ENCODE measurements around the gene TOMT.
"Not testable (repeated sequence)": the region's sequence is repeated elsewhere in the genome, so short reads cannot be mapped to it uniquely, and the experiment has no call there.

Gene TOMT

GRCh38 chr11:72135473-72135872 is 29.7 kb downstream of the TOMT start, which contains the start of gene FOLR3:
TSS of gene FOLR3 (plus strand) at chr11:72135725. CDS start at chr11:72135953, 228 bp downstream.
- ATAC-seq; DNase-seq (ENCODE audit: low spot score in 2 of 2); H3K9me3 Mint-ChIP-seq; H3K36me3 Mint-ChIP-seq; H3K27ac Mint-ChIP-seq; H3K4me3 Mint-ChIP-seq: not testable (repeated sequence)
- H3K4me1 Mint-ChIP-seq, result peaks cover 21% of the 10 kb centered on the region

DNA sequence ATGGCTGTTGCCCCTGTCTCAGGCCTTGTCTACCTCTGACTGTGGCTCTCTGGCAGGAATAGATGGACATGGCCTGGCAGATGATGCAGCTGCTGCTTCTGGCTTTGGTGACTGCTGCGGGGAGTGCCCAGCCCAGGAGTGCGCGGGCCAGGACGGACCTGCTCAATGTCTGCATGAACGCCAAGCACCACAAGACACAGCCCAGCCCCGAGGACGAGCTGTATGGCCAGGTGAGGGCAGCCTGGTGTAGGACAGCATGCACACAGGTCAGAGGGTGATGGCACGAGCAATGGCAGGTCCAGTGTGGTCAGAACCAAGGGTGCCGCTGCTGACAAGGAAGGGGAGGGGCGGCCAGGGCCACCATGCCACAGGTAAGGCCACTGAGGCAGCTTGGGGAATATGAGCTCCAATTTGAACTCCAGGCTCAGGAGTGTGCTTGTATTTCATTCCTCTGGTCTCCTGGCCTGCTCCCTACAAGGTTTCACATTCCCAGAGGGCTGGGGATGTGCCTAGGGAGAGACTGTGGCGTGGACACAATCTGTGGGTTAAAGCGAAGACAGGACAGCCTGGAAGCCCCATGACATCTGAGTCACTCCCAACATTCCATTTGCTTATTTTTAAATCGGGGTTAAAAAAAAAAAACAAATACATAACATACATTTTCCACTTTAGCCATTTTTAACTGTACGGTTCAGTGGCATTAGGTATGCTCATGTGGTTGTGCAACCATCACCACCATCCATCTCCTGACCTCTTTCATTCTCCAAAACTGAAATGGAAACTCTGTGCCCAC is 30.4 kb downstream of the TOMT start:
- no peaks in the 10 kb centered on the region for H3K9me3 Mint-ChIP-seq
- ATAC-seq (no peak), DNase-seq (ENCODE audit: low spot score in 2 of 2) (no peak)
- no peak overlapping the region for H3K27ac Mint-ChIP-seq
- no peak overlapping the region for H3K4me3 Mint-ChIP-seq
- H3K36me3 Mint-ChIP-seq, result no peaks in the 10 kb centered on the region
- peaks cover 27% of the 10 kb centered on the region for H3K4me1 Mint-ChIP-seq

DNA sequence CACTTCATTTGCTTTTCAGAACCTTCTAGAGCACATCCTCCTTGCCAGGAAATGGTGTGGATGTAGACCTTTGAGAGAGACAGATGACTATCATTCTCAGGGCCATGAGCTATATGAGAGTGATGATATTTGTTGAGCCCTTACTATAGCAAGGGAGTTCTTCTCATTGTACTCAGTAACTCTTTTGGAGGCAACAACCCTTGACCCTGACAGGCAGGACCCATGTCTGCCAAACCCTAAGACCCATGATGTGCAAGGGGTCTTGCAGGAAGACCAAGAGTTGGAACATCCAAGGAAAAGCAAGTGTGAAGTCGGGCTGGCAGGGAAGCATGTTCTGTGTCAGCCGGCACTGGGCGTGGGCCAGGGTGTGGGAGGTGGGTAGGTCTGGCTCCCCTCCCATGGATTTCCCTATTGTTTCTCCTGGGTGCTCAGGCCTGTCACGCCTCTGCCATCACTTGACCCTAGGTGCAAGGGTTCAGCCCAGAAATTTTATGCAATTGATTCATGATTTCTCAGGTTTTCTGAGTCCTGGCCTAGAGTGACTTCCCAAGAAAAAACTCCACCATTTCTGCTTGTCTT is 31.0 kb downstream of the TOMT start:
- Mint-ChIP-seq H3K9me3 (no peaks in the 10 kb centered on the region), H3K4me1 (peaks cover 34% of the 10 kb centered on the region), H3K27ac (no peak overlapping the region), H3K4me3 (no peak overlapping the region), H3K36me3 (no peaks in the 10 kb centered on the region)
- ATAC-seq, result peak; percentile 57
- DNase-seq (ENCODE audit: low spot score in 2 of 2), result no peak

GRCh38 chr11:72138821-72139390 is 33.2 kb downstream of the TOMT start:
- no peak for ATAC-seq
- H3K36me3 Mint-ChIP-seq, result no peaks in the 10 kb centered on the region
- no peak overlapping the region for H3K4me3 Mint-ChIP-seq
- H3K27ac Mint-ChIP-seq, result no peak overlapping the region
- no peaks in the 10 kb centered on the region for H3K9me3 Mint-ChIP-seq
- peaks cover 42% of the 10 kb centered on the region for H3K4me1 Mint-ChIP-seq
- no peak for DNase-seq (ENCODE audit: low spot score in 2 of 2)

DNA sequence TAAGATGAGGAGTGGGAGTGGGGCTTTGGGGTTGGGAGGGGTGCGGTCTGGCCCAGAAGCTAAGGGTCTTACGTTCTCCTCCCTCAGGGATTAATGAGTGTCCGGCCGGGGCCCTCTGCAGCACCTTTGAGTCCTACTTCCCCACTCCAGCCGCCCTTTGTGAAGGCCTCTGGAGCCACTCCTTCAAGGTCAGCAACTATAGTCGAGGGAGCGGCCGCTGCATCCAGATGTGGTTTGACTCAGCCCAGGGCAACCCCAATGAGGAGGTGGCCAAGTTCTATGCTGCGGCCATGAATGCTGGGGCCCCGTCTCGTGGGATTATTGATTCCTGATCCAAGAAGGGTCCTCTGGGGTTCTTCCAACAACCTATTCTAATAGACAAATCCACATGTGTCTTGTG is 33.8 kb downstream of the TOMT start:
- Mint-ChIP-seq H3K9me3 (no peaks in the 10 kb centered on the region), H3K36me3 (no peaks in the 10 kb centered on the region), H3K27ac (peak overlapping the region; percentile 83), H3K4me1 (peaks cover 44% of the 10 kb centered on the region), H3K4me3 (no peak overlapping the region)
- DNase-seq (ENCODE audit: low spot score in 2 of 2) (no peak), ATAC-seq (no peak)

- Mint-ChIP-seq H3K9me3 (no peaks in the 10 kb centered on the region), H3K27ac (no peak overlapping the region), H3K4me3 (peak overlapping the region; percentile 50), H3K4me1 (peaks cover 44% of the 10 kb centered on the region), H3K36me3 (no peaks in the 10 kb centered on the region)
- ATAC-seq (peak; percentile 34), DNase-seq (ENCODE audit: low spot score in 2 of 2) (no peak)
These were observed 34.9 kb downstream of the TOMT start for GRCh38 chr11:72140661-72141060.

GRCh38 chr11:72141066-72141465 is 35.3 kb downstream of the TOMT start:
- Mint-ChIP-seq H3K4me3 (peak overlapping the region; percentile 50), H3K27ac (no peak overlapping the region), H3K36me3 (no peaks in the 10 kb centered on the region), H3K9me3 (no peaks in the 10 kb centered on the region), H3K4me1 (peaks cover 43% of the 10 kb centered on the region)
- DNase-seq (ENCODE audit: low spot score in 2 of 2) (peak; percentile 16 to 73), ATAC-seq (peak; percentile 96)

DNA sequence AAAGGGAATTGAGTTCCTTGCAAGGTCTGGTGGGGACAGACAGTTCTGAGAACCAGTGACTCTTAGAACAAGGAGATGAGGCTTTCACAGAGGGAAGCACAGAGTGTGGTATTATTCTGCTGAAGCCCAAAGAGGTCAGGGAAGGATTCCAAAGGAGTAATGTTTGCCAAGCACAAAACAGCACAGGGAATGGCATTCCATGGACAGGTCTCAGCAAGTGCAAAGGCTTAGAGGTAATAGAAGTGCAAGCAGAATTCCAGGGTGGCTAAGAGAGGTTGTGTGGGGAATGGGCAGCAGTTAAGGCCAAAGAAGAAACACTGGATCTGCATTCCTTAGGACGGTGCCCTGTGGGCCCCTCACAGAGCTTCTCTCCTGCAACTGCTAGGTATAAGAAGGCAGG is 36.4 kb downstream of the TOMT start:
- peaks cover 33% of the 10 kb centered on the region for H3K4me1 Mint-ChIP-seq
- H3K4me3 Mint-ChIP-seq, result peak overlapping the region; percentile 50
- ATAC-seq; H3K9me3 Mint-ChIP-seq; DNase-seq (ENCODE audit: low spot score in 2 of 2); H3K36me3 Mint-ChIP-seq: not testable (repeated sequence)
- peak overlapping the region; percentile 29 for H3K27ac Mint-ChIP-seq

GRCh38 chr11:72142543-72142942 is 36.8 kb downstream of the TOMT start:
- ATAC-seq; H3K4me3 Mint-ChIP-seq; H3K36me3 Mint-ChIP-seq; DNase-seq (ENCODE audit: low spot score in 2 of 2); H3K9me3 Mint-ChIP-seq: not testable (repeated sequence)
- Mint-ChIP-seq H3K4me1 (peaks cover 31% of the 10 kb centered on the region), H3K27ac (peak overlapping the region; percentile 29)

DNA sequence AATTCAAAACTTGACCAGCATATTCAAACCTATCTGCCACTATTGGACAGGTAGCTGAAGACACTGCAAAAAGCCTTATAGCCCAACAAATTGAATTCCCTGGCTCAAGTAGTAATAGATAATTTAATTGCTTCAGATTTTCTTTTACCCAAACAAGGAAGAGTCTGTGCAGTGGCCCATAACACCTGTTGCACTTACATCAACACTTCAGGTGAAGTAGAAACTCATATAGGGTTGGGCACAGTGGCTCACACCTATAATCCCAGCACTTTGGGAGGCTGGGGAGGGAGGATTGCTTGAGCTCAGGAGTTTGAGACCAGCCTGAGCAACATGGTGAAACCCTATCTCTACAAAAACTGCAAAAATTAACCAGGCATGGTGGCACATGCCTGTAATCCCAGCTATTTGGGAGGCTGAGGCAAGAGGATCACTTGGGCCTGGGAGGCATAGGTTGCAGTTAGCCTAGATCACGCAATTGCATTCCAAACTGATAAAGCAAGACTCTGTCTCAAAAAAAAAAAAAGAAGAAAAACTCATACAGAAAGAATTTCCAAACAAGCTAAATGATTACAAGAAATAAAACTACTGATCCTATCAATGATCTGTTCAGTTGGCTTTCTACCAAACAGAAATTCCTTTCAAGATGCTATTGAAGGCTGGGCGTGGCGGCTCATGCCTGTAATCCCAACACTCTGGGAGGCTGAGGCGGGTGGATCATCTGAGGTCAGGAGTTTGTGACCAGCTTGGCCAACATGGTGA is 39.3 kb downstream of the TOMT start:
- H3K27ac Mint-ChIP-seq, result no peak overlapping the region
- no peaks in the 10 kb centered on the region for H3K9me3 Mint-ChIP-seq
- no peak for DNase-seq (ENCODE audit: low spot score in 2 of 2)

DNA sequence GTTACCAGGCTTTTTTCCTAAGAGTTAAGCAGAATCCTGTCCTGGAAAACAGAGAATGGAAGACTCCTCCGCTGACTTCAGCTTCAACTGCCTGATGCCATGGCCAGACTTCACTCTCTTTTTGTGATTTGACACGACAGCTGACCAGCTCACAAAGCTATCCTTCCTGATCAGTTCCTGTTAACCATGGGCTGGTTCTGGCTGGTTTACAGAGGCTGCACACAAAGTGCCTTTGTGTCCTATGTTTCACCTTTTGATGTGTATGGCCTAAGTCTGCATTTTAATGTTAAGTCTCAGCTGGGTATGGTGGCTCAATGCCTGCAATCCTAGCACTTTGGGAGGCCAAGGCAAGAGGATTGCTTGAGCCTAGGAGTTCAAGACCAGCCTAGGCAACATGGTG is 40.9 kb downstream of the TOMT start:
- DNase-seq (ENCODE audit: low spot score in 2 of 2) (no peak), ATAC-seq (no peak)
- Mint-ChIP-seq H3K36me3 (no peaks in the 10 kb centered on the region), H3K9me3 (no peaks in the 10 kb centered on the region), H3K4me1 (peaks cover 12% of the 10 kb centered on the region), H3K27ac (no peak overlapping the region), H3K4me3 (no peak overlapping the region)

More for the DNA sequence above, 39.3 kb downstream of the TOMT start:
- no peak for ATAC-seq
- no peaks in the 10 kb centered on the region for H3K36me3 Mint-ChIP-seq
- H3K4me1 Mint-ChIP-seq, result peaks cover 27% of the 10 kb centered on the region
- no peak overlapping the region for H3K4me3 Mint-ChIP-seq

GRCh38 chr11:72150882-72151281 is 45.2 kb downstream of the TOMT start:
- Mint-ChIP-seq H3K36me3 (no peaks in the 10 kb centered on the region), H3K9me3 (no peaks in the 10 kb centered on the region), H3K4me3 (no peak overlapping the region), H3K4me1 (no peaks in the 10 kb centered on the region), H3K27ac (no peak overlapping the region)
- DNase-seq (ENCODE audit: low spot score in 2 of 2) (no peak), ATAC-seq (no peak)

DNA sequence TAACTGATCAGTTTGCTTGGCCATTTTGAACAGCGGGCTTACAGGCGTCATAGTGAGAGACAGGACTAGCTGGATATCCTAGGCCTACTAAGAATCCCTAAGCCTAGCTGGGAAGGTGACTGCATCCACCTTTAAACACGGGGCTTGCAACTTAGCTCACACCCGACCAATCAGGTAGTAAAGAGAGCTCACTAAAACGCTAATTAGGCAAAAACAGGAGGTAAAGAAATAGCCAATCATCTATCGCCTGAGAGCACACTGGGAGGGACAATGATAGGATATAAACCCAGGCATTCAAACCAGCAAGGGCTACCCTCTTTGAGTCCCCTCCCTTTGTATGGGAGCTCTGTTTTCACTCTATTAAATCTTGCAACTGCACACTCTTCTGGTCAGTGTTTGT is 48.1 kb downstream of the TOMT start:
- H3K9me3 Mint-ChIP-seq; ATAC-seq; DNase-seq (ENCODE audit: low spot score in 2 of 2); H3K27ac Mint-ChIP-seq; H3K36me3 Mint-ChIP-seq; H3K4me1 Mint-ChIP-seq; H3K4me3 Mint-ChIP-seq: not testable (repeated sequence)

DNA sequence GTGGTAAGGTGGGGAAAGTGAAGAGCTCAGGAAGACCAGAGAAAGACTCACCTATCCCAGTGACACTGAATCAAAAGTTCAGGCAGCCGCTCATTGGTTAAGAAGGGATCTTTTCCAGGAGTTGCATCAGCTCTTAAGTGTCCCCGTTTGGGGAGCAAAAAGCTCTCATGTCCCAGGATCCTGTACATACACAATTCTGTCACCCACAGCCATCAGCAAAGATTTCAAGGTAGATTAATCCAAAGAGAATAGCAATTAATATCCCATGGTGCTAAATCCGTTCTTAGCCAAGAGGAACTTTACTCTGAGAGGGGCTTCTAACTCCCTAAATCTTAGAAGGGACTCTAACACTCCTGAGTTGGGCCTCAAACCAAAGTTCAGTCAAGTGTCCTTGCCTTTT is 49.1 kb downstream of the TOMT start:
- Mint-ChIP-seq H3K36me3 (no peaks in the 10 kb centered on the region), H3K27ac (no peak overlapping the region), H3K4me1 (no peaks in the 10 kb centered on the region), H3K9me3 (no peaks in the 10 kb centered on the region), H3K4me3 (no peak overlapping the region)
- ATAC-seq (no peak), DNase-seq (ENCODE audit: low spot score in 2 of 2) (no peak)

- Mint-ChIP-seq H3K4me3 (no peak overlapping the region), H3K4me1 (no peaks in the 10 kb centered on the region), H3K36me3 (no peaks in the 10 kb centered on the region), H3K27ac (no peak overlapping the region), H3K9me3 (no peaks in the 10 kb centered on the region)
- no peak for DNase-seq (ENCODE audit: low spot score in 2 of 2)
- no peak for ATAC-seq
These were observed 50.0 kb downstream of the TOMT start for GRCh38 chr11:72155751-72156150.
